Measurements from ENCODE around the gene ACY1.

The ACY1 gene

DNA sequence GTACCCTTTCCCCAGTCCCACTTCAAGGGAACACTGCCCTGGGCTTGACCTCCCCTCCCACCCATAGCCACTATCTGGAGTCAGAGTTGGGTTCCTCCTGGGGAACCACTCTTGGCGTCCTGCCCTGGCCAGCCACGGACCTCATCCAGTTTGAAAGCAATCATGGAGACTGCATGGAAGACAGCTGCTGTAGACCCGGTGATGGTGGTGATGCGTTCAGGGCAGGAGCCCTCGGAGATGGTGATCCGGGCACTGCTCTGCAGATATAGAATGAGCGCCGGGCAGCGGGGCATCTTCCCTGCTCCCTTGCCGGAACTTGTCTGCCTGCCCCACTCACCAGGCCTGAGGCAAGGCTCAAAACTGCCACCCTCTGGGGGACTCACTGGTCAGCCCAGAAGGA is 22.9 kb upstream of the ACY1 start:
- no peak overlapping the region for H3K4me3 ChIP-seq (ENCODE audit: low read depth, low read length)
- no peak for DNase-seq (ENCODE audit: low read depth)
- TF ChIP-seq, protein P1, sequence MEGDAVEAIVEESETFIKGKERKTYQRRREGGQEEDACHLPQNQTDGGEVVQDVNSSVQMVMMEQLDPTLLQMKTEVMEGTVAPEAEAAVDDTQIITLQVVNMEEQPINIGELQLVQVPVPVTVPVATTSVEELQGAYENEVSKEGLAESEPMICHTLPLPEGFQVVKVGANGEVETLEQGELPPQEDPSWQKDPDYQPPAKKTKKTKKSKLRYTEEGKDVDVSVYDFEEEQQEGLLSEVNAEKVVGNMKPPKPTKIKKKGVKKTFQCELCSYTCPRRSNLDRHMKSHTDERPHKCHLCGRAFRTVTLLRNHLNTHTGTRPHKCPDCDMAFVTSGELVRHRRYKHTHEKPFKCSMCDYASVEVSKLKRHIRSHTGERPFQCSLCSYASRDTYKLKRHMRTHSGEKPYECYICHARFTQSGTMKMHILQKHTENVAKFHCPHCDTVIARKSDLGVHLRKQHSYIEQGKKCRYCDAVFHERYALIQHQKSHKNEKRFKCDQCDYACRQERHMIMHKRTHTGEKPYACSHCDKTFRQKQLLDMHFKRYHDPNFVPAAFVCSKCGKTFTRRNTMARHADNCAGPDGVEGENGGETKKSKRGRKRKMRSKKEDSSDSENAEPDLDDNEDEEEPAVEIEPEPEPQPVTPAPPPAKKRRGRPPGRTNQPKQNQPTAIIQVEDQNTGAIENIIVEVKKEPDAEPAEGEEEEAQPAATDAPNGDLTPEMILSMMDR (IDR thresholded peaks at IDR 0.05; ENCODE audit: insufficient read depth, low read depth, low read length, missing control alignments) = no peak

DNA sequence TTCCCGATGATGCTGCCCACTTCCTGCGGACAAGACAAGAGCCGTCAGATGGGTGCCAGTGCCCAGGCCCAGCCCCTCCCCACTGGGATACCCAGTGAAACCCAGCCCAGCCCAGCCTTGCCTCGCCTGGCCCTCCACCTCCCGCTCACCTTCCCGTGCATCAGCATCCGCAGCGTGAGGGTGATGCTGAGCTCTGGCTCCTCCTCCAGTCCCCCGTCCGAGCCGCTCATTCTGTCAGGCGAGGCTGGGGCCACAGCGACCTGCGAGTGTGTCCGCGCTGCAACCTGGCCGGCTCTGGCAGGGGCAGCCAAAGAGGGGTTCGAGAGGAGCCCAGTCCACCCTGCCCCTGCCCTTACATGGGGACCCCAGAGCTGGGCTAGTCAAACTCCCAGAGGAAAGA is 22.3 kb upstream of the ACY1 start:
- no peak overlapping the region for H3K4me3 ChIP-seq (ENCODE audit: low read depth, low read length)
- no peak for DNase-seq (ENCODE audit: low read depth)
- TF ChIP-seq, protein P1 (IDR thresholded peaks at IDR 0.05; ENCODE audit: insufficient read depth, low read depth, low read length, missing control alignments) = no peak

GRCh38 chr3:51961602-51962569 is 21.4 kb upstream of the ACY1 start:
- H3K4me3 ChIP-seq (ENCODE audit: low read depth, low read length) = no peak overlapping the region
- TF ChIP-seq, protein P1 (IDR thresholded peaks at IDR 0.05; ENCODE audit: insufficient read depth, low read depth, low read length, missing control alignments) = no peak
- DNase-seq (ENCODE audit: low read depth) = no peak

- no peak for DNase-seq (ENCODE audit: low read depth)
- no peak overlapping the region for H3K4me3 ChIP-seq (ENCODE audit: low read depth, low read length)
- TF ChIP-seq, protein P1 (IDR thresholded peaks at IDR 0.05; ENCODE audit: insufficient read depth, low read depth, low read length, missing control alignments) = no peak
Measured at GRCh38 chr3:51962854-51963530, 20.3 kb upstream of the ACY1 start.

DNA sequence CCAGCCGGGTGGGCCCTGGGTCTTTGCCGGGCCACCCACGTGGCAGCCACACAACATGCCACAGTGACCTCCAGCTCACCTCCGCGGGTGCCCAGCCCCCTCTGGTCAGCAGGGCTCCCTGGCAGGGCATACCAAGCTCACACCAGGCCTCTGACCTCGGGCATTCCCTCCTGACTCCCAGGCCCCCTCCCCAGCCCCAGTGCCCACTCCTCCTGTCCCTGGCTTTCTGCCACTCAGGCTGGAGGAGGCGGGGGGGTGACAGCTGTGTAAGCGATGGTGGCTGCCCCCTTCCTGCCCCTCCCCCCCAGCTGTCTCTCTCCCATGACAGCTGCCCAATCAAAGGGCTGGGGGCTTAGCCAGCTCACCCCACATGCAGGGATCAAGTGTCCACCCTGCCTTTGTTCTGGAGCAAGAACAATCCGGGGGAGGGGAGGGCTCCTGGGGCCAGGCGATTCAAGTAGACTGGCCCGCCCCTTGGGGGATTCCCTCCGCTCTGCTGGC is 19.3 kb upstream of the ACY1 start:
- DNase-seq (ENCODE audit: low read depth) = no peak
- TF ChIP-seq, protein P1 (IDR thresholded peaks at IDR 0.05; ENCODE audit: insufficient read depth, low read depth, low read length, missing control alignments) = no peak
- no peak overlapping the region for H3K4me3 ChIP-seq (ENCODE audit: low read depth, low read length)

DNA sequence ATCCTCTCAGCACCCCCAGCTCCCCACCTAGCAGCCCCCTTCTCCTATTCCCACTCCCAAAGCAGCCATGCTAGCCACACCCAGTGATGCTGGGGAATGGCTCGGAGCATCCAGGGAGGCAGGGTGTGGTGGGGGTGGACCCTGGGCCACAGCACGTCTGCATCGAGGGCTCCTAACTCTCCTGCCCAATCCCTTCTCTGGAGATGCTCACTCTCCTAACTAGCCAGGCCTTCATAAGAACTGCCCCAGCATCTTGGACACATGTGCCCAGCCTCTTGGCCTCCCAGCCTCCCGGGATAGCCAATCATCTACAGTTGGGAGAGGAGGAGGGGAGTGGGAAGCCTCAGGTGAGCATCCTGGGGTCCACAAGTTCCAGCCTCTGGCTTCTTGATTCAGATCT is 18.8 kb upstream of the ACY1 start:
- TF ChIP-seq, protein P1 (IDR thresholded peaks at IDR 0.05; ENCODE audit: insufficient read depth, low read depth, low read length, missing control alignments) = no peak
- H3K4me3 ChIP-seq (ENCODE audit: low read depth, low read length) = no peak overlapping the region
- no peak for DNase-seq (ENCODE audit: low read depth)

All from GM12865 (cell line).